HepG2 (cell line): ENCODE results near the gene PLXNB2. TPM values are rescaled to one million over a fixed set of nuclear protein-coding genes. Genes with fewer than 3 reads are reported as not detected.

ENCODE experiments used
- AHDC1 ChIP-seq: sonication (generic); formaldehyde crosslinking; IDR thresholded peaks from 2 replicates; pipeline ENCODE4 v1.5.1; 2020; ENCODE audit warnings: mild to moderate bottlenecking, missing genetic modification reagents, borderline replicate concordance
- ARNTL ChIP-seq: sonication (generic); formaldehyde crosslinking; IDR thresholded peaks from 2 replicates; pipeline ENCODE4 v1.4.0; 2020; ENCODE audit warnings: mild to moderate bottlenecking, missing genetic modification reagents
- CHD2 ChIP-seq: IDR thresholded peaks from 2 replicates; pipeline ENCODE4 v1.6.1; 2011; ENCODE audit warnings: low read depth, low read length, improper control_type of control experiment
- CHD4 ChIP-seq: fragments of 200-600 bp; sonication (generic); IDR thresholded peaks from 2 replicates; pipeline ENCODE4 v1.7.0; 2017; ENCODE audit warnings: mild to moderate bottlenecking, low read length, borderline replicate concordance
- CREM ChIP-seq, 2 experiments: sonication (generic) in 1 of 2; formaldehyde crosslinking in 1 of 2; IDR thresholded peaks; 2 replicates each; pipeline versions ENCODE4 v1.4.0 to v1.6.1; 2016 to 2020; ENCODE audit warnings: antibody characterized with exemption in 1 of 2, mild to moderate bottlenecking in 1 of 2, missing genetic modification reagents in 1 of 2
- EZH2 ChIP-seq: conservative IDR thresholded peaks from 2 replicates; pipeline ENCODE4 v1.6.1; 2012; ENCODE audit warnings: mild to moderate bottlenecking, low read depth, low read length, moderate library complexity
- GLI4 ChIP-seq: sonication (generic); formaldehyde crosslinking; IDR thresholded peaks from 2 replicates; pipeline ENCODE4 v1.5.1; 2020; ENCODE audit warnings: missing genetic modification reagents, mild to moderate bottlenecking, moderate library complexity, borderline replicate concordance
- HOXA3 ChIP-seq: sonication (generic); formaldehyde crosslinking; IDR thresholded peaks from 2 replicates; pipeline ENCODE4 v1.5.0; 2020; ENCODE audit warnings: missing genetic modification reagents
- JDP2 ChIP-seq: sonication (generic); formaldehyde crosslinking; IDR thresholded peaks from 2 replicates; pipeline ENCODE4 v1.8.1; 2022; ENCODE audit warnings: missing genetic modification reagents, borderline replicate concordance
- KDM1A ChIP-seq: IDR thresholded peaks from 2 replicates; pipeline ENCODE4 v1.6.1; 2016; ENCODE audit warnings: missing compliant biosample characterization
- PATZ1 ChIP-seq: sonication (generic); formaldehyde crosslinking; IDR thresholded peaks from 2 replicates; pipeline ENCODE4 v1.4.0; 2020; ENCODE audit warnings: missing genetic modification reagents
- RFX1 ChIP-seq: fragments of 450-650 bp; IDR thresholded peaks from 2 replicates; pipeline ENCODE4 v1.6.1; 2017
- SAP130 ChIP-seq: IDR thresholded peaks from 2 replicates; pipeline ENCODE4 v1.6.1; 2016; ENCODE audit warnings: low read depth
- THYN1 ChIP-seq: sonication (generic); formaldehyde crosslinking; IDR thresholded peaks from 2 replicates; pipeline ENCODE4 v1.8.1; 2023; ENCODE audit warnings: low read depth, mild to moderate bottlenecking, moderate library complexity, missing genetic modification reagents, borderline replicate concordance
- YY1 ChIP-seq: IDR thresholded peaks from 2 replicates; pipeline ENCODE4 v1.6.1; 2011; ENCODE audit warnings: low read length, low read depth, moderate library complexity, mild to moderate bottlenecking; ENCODE audit not compliant: insufficient read depth, insufficient replicate concordance
- ZBTB38 ChIP-seq: sonication (generic); formaldehyde crosslinking; IDR thresholded peaks from 2 replicates; pipeline ENCODE4 v1.5.1; 2020; ENCODE audit warnings: mild to moderate bottlenecking, missing genetic modification reagents
- ZGPAT ChIP-seq: IDR thresholded peaks from 2 replicates; pipeline ENCODE4 v1.6.1; 2016; ENCODE audit warnings: mild to moderate bottlenecking
- ZNF205 ChIP-seq: IDR thresholded peaks from 2 replicates; pipeline ENCODE4 v1.6.1; 2018; ENCODE audit warnings: missing biosample characterization, missing genetic modification reagents
- ZNF343 ChIP-seq: sonication (generic); formaldehyde crosslinking; IDR thresholded peaks from 2 replicates; pipeline ENCODE4 v1.4.0; 2020; ENCODE audit warnings: mild to moderate bottlenecking, missing genetic modification reagents
- ZNF468 ChIP-seq: sonication (generic); formaldehyde crosslinking; IDR thresholded peaks from 2 replicates; pipeline ENCODE4 v1.8.0; 2022; ENCODE audit warnings: mild to moderate bottlenecking, moderate library complexity, missing genetic modification reagents
- polyA plus RNA-seq, 8 experiments: library from polyadenylated mRNA; depleted of rRNA in 3 of 8; stranded (reverse) in 7 of 8; unstranded in 1 of 8; fragments of >200 nt; fragmentation: Illumina TruSeq in 4 of 8; extraction: Trizol in 4 of 8; gene quantifications; 2 replicates each; pipeline versions ENCODE4 v1.2.1 to v1.2.3, GENCODE V29; 2011 to 2016; ENCODE audit warnings: low read depth in 4 of 8, missing spikeins in 1 of 8, mixed read lengths in 1 of 8; ENCODE audit not compliant: insufficient read depth in 1 of 8
- total RNA-seq, 5 experiments: library from RNA; depleted of rRNA; stranded (reverse); fragments of >200 nt; fragmentation: Illumina TruSeq; extraction: Trizol; gene quantifications; 2 replicates each; pipeline ENCODE4 v1.2.3, GENCODE V29; 2016; ENCODE audit warnings: low read depth in 1 of 5

PLXNB2 gene
- total and polyA plus RNA-seq, 2 of the 13 experiments (the other 11 are each of a cell fraction or from before 2014, with no cell fraction given), result 32.6 to 68.9 TPM

- TF ChIP-seq ZNF468 (no peak), ZNF205 (CRISPR knock-in tag) (no peak), CHD4 (no peak), RFX1 (no peak), THYN1 (CRISPR knock-in tag) (no peak), YY1 (no peak), HOXA3 (0 out of 2 replicates have a peak, but pooled peaks have one; percentile 15), ARNTL (0 out of 2 replicates have a peak, but pooled peaks have one; percentile 23), AHDC1 (no peak), ZNF343 (CRISPR knock-in tag) (0 out of 2 replicates have a peak, but pooled peaks have one; percentile 38), CREM (IDR thresholded peaks at IDR 0.05) (no peak), CREM (CRISPR knock-in tag; IDR thresholded peaks at IDR 0.05) (no peak), GLI4 (CRISPR knock-in tag) (no peak), EZH2 (no peak), KDM1A (CRISPR knock-in tag) (0 out of 2 replicates have a peak, but pooled peaks have one; percentile 11), CHD2 (no peak), SAP130 (CRISPR knock-in tag) (peak; percentile 43; the same call in 1 of the 2 replicates), ZBTB38 (peak; percentile 32; the same call in 1 of the 2 replicates), PATZ1 (peak; percentile 33; the same call in 1 of the 2 replicates), JDP2 (CRISPR knock-in tag) (no peak), ZGPAT (CRISPR knock-in tag) (peak; percentile 36; the same call in 1 of the 2 replicates)
Measured at GRCh38 chr22:50296658-50297490, 10.6 kb downstream of the PLXNB2 start (continued).
